Astrocyte (in vitro differentiated cells and primary cell): ENCODE measurements around the gene NSMF. TPM values are rescaled to one million over a fixed set of nuclear protein-coding genes. Genes with fewer than 3 reads are reported as not detected.

Experiments
- DNase-seq: peaks from one replicate; pipeline ENCODE4 v3.0.0-alpha.2; 2010; ENCODE audit warnings: low read depth
- FAIRE-seq: peaks from 2 replicates; lab custom pipeline; 2011; peaks lifted over from hg19 to GRCh38; lab: Jason Lieb, UNC
- H2AFZ ChIP-seq: 2 replicates; pipeline ENCODE4 v1.6.0; 2012; ENCODE audit warnings: low read depth, low read length, inconsistent platforms
- H3K27ac ChIP-seq: 2 replicates; pipeline ENCODE4 v1.5.1; 2011; ENCODE audit warnings: low read depth, low read length, inconsistent platforms
- H3K27me3 ChIP-seq: 2 replicates; pipeline ENCODE4 v1.6.0; 2011; ENCODE audit warnings: low read length, inconsistent platforms; ENCODE audit not compliant: insufficient read depth
- H3K36me3 ChIP-seq: 2 replicates; pipeline ENCODE4 v1.5.1; 2011; ENCODE audit warnings: low read length, inconsistent platforms; ENCODE audit not compliant: insufficient read depth
- H3K4me1 ChIP-seq: 2 replicates; pipeline ENCODE4 v1.5.1; 2011; ENCODE audit warnings: low read length, inconsistent platforms; ENCODE audit not compliant: insufficient read depth
- H3K4me2 ChIP-seq: 2 replicates; pipeline ENCODE4 v1.6.0; 2012; ENCODE audit warnings: low read length, inconsistent platforms
- H3K4me3 ChIP-seq: 2 replicates; pipeline ENCODE4 v1.5.1; 2011; ENCODE audit warnings: low read depth, mild to moderate bottlenecking, low read length, inconsistent platforms; ENCODE audit not compliant: insufficient read depth
- H3K79me2 ChIP-seq: 2 replicates; pipeline ENCODE4 v1.6.0; 2012; ENCODE audit warnings: mild to moderate bottlenecking, low read length, inconsistent platforms; ENCODE audit not compliant: insufficient read depth
- H3K9ac ChIP-seq: 2 replicates; pipeline ENCODE4 v1.6.0; 2012; ENCODE audit warnings: mild to moderate bottlenecking, low read length, inconsistent platforms
- H3K9me3 ChIP-seq: 2 replicates; pipeline ENCODE4 v1.5.1; 2012; ENCODE audit warnings: low read depth, mild to moderate bottlenecking, low read length, inconsistent platforms; ENCODE audit not compliant: insufficient read depth
- H4K20me1 ChIP-seq: 2 replicates; pipeline ENCODE4 v1.6.0; 2012; ENCODE audit warnings: low read length, inconsistent platforms; ENCODE audit not compliant: insufficient read depth
- H3K27ac Mint-ChIP-seq: one replicate; pipeline ENCODE4 v1.8.0; 2021; ENCODE audit warnings: mild to moderate bottlenecking, mixed read lengths; ENCODE audit not compliant: unreplicated experiment
- H3K27me3 Mint-ChIP-seq: one replicate; pipeline ENCODE4 v1.8.0; 2021; ENCODE audit warnings: low read depth, mixed read lengths; ENCODE audit not compliant: unreplicated experiment
- H3K36me3 Mint-ChIP-seq: one replicate; pipeline ENCODE4 v1.8.0; 2021; ENCODE audit warnings: low read depth, mixed read lengths; ENCODE audit not compliant: unreplicated experiment
- H3K4me1 Mint-ChIP-seq: one replicate; pipeline ENCODE4 v1.8.0; 2021; ENCODE audit warnings: low read depth, mixed read lengths; ENCODE audit not compliant: unreplicated experiment
- H3K4me3 Mint-ChIP-seq: one replicate; pipeline ENCODE4 v1.8.0; 2021; ENCODE audit warnings: mild to moderate bottlenecking, moderate library complexity, mixed read lengths; ENCODE audit not compliant: unreplicated experiment
- H3K9me3 Mint-ChIP-seq: one replicate; pipeline ENCODE4 v1.8.0; 2021; ENCODE audit warnings: mild to moderate bottlenecking, mixed read lengths; ENCODE audit not compliant: unreplicated experiment
- EZH2 ChIP-seq: IDR thresholded peaks from 2 replicates; pipeline ENCODE4 v1.6.1; 2012; ENCODE audit warnings: mild to moderate bottlenecking, low read length, inconsistent platforms; ENCODE audit not compliant: insufficient read depth
- total RNA-seq: library from RNA; stranded (reverse); gene quantifications from 2 replicates; pipeline ENCODE4 v1.2.1, GENCODE V29; 2021
- TF ChIP-seq, protein P1 (sequence below): IDR thresholded peaks from 2 replicates; pipeline ENCODE4 v1.5.1; 2011; ENCODE audit warnings: low read depth, mild to moderate bottlenecking, inconsistent platforms, low read length, moderate library complexity; ENCODE audit not compliant: insufficient read depth

Gene NSMF
- total RNA-seq, 1 donor from 2014 or later = 50.5 TPM

DNA sequence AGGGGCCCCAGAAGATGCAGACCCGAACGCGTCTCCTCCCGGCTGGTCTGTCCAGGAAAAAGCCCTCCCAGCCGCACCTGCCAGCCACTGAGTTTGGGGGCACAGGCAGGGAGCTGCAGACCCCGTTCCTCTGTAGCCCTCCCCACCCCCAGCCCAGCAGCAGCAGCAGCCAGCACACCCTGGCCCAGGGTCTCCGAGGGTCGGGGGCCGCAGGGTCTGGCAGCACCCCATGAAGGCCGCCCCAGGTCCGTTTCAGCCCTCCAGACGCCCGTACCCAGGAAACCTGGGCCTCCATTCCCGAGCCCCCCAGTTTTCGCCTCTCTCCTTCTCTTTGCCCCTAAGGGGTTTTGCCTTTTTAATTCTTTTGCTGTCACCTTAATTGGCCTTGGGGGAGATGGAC lies 55.9 kb downstream of the NSMF start:
- Histone ChIP-seq H3K4me2 (no peak overlapping the region), H3K36me3 (no peaks in the 10 kb centered on the region), H3K27ac (no peak overlapping the region), H3K4me1 (peaks cover 8% of the 10 kb centered on the region), H2AFZ (no peak overlapping the region), H4K20me1 (peaks cover 17% of the 10 kb centered on the region), H3K27me3 (no peaks in the 10 kb centered on the region), H3K9ac (no peak overlapping the region), H3K9me3 (no peaks in the 10 kb centered on the region), H3K79me2 (no peaks in the 10 kb centered on the region), H3K4me3 (no peak overlapping the region)
- DNase-seq = no peak
- H3K27me3 Mint-ChIP-seq = no peaks in the 10 kb centered on the region
- H3K9me3 Mint-ChIP-seq = peaks cover 4% of the 10 kb centered on the region
- no peak overlapping the region for H3K4me3 Mint-ChIP-seq
- no peak for FAIRE-seq
- H3K27ac Mint-ChIP-seq = no peak overlapping the region
- H3K36me3 Mint-ChIP-seq = peaks cover 17% of the 10 kb centered on the region
- no peak for TF ChIP-seq EZH2
- TF ChIP-seq, protein P1, sequence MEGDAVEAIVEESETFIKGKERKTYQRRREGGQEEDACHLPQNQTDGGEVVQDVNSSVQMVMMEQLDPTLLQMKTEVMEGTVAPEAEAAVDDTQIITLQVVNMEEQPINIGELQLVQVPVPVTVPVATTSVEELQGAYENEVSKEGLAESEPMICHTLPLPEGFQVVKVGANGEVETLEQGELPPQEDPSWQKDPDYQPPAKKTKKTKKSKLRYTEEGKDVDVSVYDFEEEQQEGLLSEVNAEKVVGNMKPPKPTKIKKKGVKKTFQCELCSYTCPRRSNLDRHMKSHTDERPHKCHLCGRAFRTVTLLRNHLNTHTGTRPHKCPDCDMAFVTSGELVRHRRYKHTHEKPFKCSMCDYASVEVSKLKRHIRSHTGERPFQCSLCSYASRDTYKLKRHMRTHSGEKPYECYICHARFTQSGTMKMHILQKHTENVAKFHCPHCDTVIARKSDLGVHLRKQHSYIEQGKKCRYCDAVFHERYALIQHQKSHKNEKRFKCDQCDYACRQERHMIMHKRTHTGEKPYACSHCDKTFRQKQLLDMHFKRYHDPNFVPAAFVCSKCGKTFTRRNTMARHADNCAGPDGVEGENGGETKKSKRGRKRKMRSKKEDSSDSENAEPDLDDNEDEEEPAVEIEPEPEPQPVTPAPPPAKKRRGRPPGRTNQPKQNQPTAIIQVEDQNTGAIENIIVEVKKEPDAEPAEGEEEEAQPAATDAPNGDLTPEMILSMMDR = no peak
- no peaks in the 10 kb centered on the region for H3K4me1 Mint-ChIP-seq

GRCh38 chr9:137402746-137403145 lies 56.4 kb downstream of the NSMF start:
- H3K36me3 Mint-ChIP-seq = peaks cover 17% of the 10 kb centered on the region
- Histone ChIP-seq H3K27ac (no peak overlapping the region), H4K20me1 (peaks cover 20% of the 10 kb centered on the region), H3K4me3 (no peak overlapping the region), H3K9me3 (no peaks in the 10 kb centered on the region), H3K36me3 (no peaks in the 10 kb centered on the region), H3K27me3 (no peaks in the 10 kb centered on the region), H3K4me1 (peaks cover 6% of the 10 kb centered on the region), H3K79me2 (no peaks in the 10 kb centered on the region), H3K9ac (no peak overlapping the region), H2AFZ (no peak overlapping the region), H3K4me2 (no peak overlapping the region)
- H3K4me3 Mint-ChIP-seq = no peak overlapping the region
- DNase-seq (no peak), FAIRE-seq (no peak)
- H3K27ac Mint-ChIP-seq = no peak overlapping the region
- no peaks in the 10 kb centered on the region for H3K4me1 Mint-ChIP-seq
- TF ChIP-seq, protein P1 = no peak
- TF ChIP-seq EZH2 = no peak
- peaks cover 4% of the 10 kb centered on the region for H3K9me3 Mint-ChIP-seq
- no peaks in the 10 kb centered on the region for H3K27me3 Mint-ChIP-seq

GRCh38 chr9:137398561-137399468 lies 60.3 kb downstream of the NSMF start:
- Histone ChIP-seq H2AFZ (no peak overlapping the region), H3K9ac (no peak overlapping the region), H3K79me2 (no peaks in the 10 kb centered on the region), H3K27me3 (no peaks in the 10 kb centered on the region), H3K27ac (no peak overlapping the region), H3K9me3 (no peaks in the 10 kb centered on the region), H3K36me3 (no peaks in the 10 kb centered on the region), H3K4me2 (no peak overlapping the region), H4K20me1 (peaks cover 12% of the 10 kb centered on the region), H3K4me3 (no peak overlapping the region), H3K4me1 (peaks cover 6% of the 10 kb centered on the region)
- no peaks in the 10 kb centered on the region for H3K4me1 Mint-ChIP-seq
- H3K27ac Mint-ChIP-seq = no peak overlapping the region
- peaks cover 22% of the 10 kb centered on the region for H3K36me3 Mint-ChIP-seq
- peaks cover 8% of the 10 kb centered on the region for H3K9me3 Mint-ChIP-seq
- FAIRE-seq = no peak
- H3K27me3 Mint-ChIP-seq = no peaks in the 10 kb centered on the region
- H3K4me3 Mint-ChIP-seq = no peak overlapping the region
- TF ChIP-seq, protein P1 = no peak
- TF ChIP-seq EZH2 = no peak
- DNase-seq = no peak
